Lung (tissue), 12 donors: ENCODE data around the gene RIC8B. TPM values are rescaled to one million over a fixed set of nuclear protein-coding genes. Genes with fewer than 3 reads are reported as not detected.

Experiments
- ATAC-seq: fragments of 200-7000 bp; cut with Tn5 transposase; one replicate; pipeline ENCODE4 v1.9.1; 2020; ENCODE audit warnings: moderate number of reproducible peaks; ENCODE audit not compliant: insufficient read depth, low FRiP score
- DNase-seq, 3 donors: peaks; one replicate each; pipeline ENCODE4 v3.0.0-alpha.2; 2013 to 2017
- H3K27ac ChIP-seq, 2 donors: one replicate each; pipeline ENCODE4 v1.5.1; 2013; ENCODE audit warnings: mild to moderate bottlenecking in 2 of 2, moderate library complexity in 2 of 2, control low read depth in 1 of 2, inconsistent platforms in 1 of 2, low read depth in 1 of 2, low read length in 1 of 2
- H3K27me3 ChIP-seq, 3 donors: one replicate each; pipeline ENCODE4 v1.5.1; 2013; ENCODE audit warnings: low read length in 2 of 3; ENCODE audit not compliant: control insufficient read depth in 3 of 3, insufficient read depth in 3 of 3
- H3K36me3 ChIP-seq, 4 donors: one replicate each; pipeline ENCODE4 v1.5.1; 2013; ENCODE audit warnings: low read length in 4 of 4, mild to moderate bottlenecking in 1 of 4, moderate library complexity in 1 of 4; ENCODE audit not compliant: control insufficient read depth in 4 of 4, insufficient read depth in 4 of 4
- H3K4me1 ChIP-seq, 5 donors: one replicate each; pipeline ENCODE4 v1.5.1; 2013; ENCODE audit warnings: low read length in 5 of 5, mild to moderate bottlenecking in 2 of 5, moderate library complexity in 1 of 5; ENCODE audit not compliant: control insufficient read depth in 5 of 5, insufficient read depth in 5 of 5
- H3K4me3 ChIP-seq: one replicate; pipeline ENCODE4 v1.5.1; 2013; ENCODE audit warnings: mild to moderate bottlenecking, control low read depth, moderate library complexity
- H3K9ac ChIP-seq, 2 donors: one replicate each; pipeline ENCODE4 v1.5.1; 2013; ENCODE audit warnings: low read length in 2 of 2, control low read depth in 1 of 2; ENCODE audit not compliant: insufficient read depth in 1 of 2
- H3K9me3 ChIP-seq, 4 donors: one replicate each; pipeline ENCODE4 v1.5.1; 2013; ENCODE audit warnings: low read length in 3 of 4, mild to moderate bottlenecking in 1 of 4, moderate library complexity in 1 of 4; ENCODE audit not compliant: control insufficient read depth in 4 of 4, insufficient read depth in 3 of 4
- WGBS, 2 donors: extraction: QIAGEN DNeasy Blood & Tissue Kit; methylation state at CpG; one replicate each; pipeline ENCODE4 v1.1.7; 2013; 5-methylcytosine and 5-hydroxymethylcytosine counted together
- polyA plus RNA-seq, 2 donors: library from polyadenylated mRNA; stranded (reverse); fragments of 200-250 nt; gene quantifications; one replicate each; pipeline ENCODE4 v1.2.1, GENCODE V29; 2013
- total RNA-seq, 2 donors: library from RNA; depleted of rRNA in 1 of 2; stranded (reverse); fragments of >200 nt in 1 of 2; gene quantifications; one replicate each; pipeline ENCODE4 v1.2.1, GENCODE V29; 2014 to 2021
- TF ChIP-seq, protein P1 (sequence below): IDR thresholded peaks from 2 replicates; pipeline ENCODE4 v1.5.1; 2012; ENCODE audit warnings: mild to moderate bottlenecking; ENCODE audit errors: control extremely low read depth, extremely low read depth
- donor health status: control.
- donor health status: control.
- donor health status: Bipolar disorder and iron deficiency.
- donor health status: healthy.
- donor health status: DM: yes; HTN: yes; CAD: no.

The RIC8B gene
- total and polyA plus RNA-seq, 4 donors, result 3.3 to 14.4 (median 8.2) TPM

DNA sequence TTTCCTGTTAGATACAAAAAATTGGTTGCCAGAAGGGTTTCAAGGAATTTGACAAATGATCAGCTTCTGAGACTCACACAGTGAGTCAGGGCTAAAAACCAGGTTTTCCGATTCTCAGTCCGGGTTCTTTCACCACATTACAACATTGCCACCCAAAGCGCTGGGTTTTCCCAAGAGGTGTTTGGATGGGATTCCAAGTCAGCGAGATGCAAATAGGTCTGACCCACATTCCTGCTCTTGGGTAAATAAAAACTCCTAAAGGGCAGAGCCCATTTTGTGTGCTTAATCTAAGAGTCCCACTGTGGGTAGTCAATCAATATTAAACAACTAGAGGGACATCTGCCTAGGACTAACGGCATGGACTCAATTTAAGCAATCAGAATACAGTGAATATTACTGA, 5.4 kb upstream of the RIC8B start:
- H3K4me3 ChIP-seq, result no peak overlapping the region
- WGBS, 2 donors, result 35 to 57% methylated on average over 5 of the region's 5 CpGs
- TF ChIP-seq, protein P1, sequence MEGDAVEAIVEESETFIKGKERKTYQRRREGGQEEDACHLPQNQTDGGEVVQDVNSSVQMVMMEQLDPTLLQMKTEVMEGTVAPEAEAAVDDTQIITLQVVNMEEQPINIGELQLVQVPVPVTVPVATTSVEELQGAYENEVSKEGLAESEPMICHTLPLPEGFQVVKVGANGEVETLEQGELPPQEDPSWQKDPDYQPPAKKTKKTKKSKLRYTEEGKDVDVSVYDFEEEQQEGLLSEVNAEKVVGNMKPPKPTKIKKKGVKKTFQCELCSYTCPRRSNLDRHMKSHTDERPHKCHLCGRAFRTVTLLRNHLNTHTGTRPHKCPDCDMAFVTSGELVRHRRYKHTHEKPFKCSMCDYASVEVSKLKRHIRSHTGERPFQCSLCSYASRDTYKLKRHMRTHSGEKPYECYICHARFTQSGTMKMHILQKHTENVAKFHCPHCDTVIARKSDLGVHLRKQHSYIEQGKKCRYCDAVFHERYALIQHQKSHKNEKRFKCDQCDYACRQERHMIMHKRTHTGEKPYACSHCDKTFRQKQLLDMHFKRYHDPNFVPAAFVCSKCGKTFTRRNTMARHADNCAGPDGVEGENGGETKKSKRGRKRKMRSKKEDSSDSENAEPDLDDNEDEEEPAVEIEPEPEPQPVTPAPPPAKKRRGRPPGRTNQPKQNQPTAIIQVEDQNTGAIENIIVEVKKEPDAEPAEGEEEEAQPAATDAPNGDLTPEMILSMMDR, result no peak
- H3K36me3 ChIP-seq, result no peaks in the 10 kb centered on the region
- no peaks in the 10 kb centered on the region for H3K27me3 ChIP-seq
- H3K9ac ChIP-seq, result no peak overlapping the region
- no peak overlapping the region for H3K27ac ChIP-seq
- no peak for ATAC-seq
- H3K9me3 ChIP-seq, result peaks cover 0 to 2% (median 0%) of the 10 kb centered on the region in 4 donors
- DNase-seq, result no peak
- peaks cover 0 to 9% (median 0%) of the 10 kb centered on the region in 5 donors for H3K4me1 ChIP-seq

DNA sequence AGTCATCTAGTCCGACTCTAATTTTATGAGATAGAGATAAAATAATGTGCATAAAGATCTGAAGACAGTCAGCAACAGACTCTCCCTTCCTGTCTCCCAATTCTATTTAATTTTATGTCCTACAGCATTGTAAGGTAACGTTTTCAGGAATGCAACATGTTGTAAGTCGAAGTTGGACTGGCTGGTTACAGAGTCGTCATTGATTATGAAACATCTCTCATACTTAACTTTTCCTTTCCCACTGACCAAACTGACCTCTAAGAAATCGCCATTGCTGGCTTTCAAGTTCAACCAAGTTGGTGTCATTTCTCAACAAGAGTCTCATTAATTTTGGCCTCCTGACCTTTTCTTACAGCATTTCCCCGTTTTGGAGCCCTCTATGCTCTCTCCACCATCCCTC, 4.9 kb upstream of the RIC8B start:
- H3K9me3 ChIP-seq, result no peaks in the 10 kb centered on the region
- no peak overlapping the region for H3K9ac ChIP-seq
- DNase-seq (no peak), ATAC-seq (no peak)
- peaks cover 0 to 9% (median 0%) of the 10 kb centered on the region in 5 donors for H3K4me1 ChIP-seq
- H3K27me3 ChIP-seq, result no peaks in the 10 kb centered on the region
- no peak overlapping the region for H3K4me3 ChIP-seq
- H3K27ac ChIP-seq, result no peak overlapping the region
- peaks cover 0 to 4% (median 0%) of the 10 kb centered on the region in 4 donors for H3K36me3 ChIP-seq
- TF ChIP-seq, protein P1, result no peak
- WGBS, 2 donors, result 48 to 62% methylated on average over 6 of the region's 6 CpGs

DNA sequence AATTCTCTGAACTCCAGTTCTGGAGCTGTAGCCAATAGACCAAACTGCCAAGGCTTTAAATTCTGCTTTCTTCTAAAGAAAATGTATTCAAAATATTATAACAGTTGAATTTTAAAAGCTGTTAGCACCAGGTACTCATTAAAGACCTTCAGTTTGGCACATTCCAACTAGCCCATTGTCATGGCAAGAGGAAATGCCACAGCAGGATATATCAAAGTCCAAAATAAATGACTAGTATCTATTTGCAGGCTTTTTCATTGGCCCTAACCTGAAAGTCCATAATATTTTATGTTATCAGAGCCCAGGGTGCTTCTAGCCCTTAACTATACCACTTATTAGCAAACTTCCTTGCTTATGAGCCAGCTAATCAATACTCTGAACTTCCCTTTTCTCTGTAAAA, 3.1 kb upstream of the RIC8B start:
- Histone ChIP-seq H3K4me3 (no peak overlapping the region), H3K27ac (no peak overlapping the region), H3K27me3 (no peaks in the 10 kb centered on the region), H3K9me3 (no peaks in the 10 kb centered on the region), H3K36me3 (peaks cover 0 to 6% (median 0%) of the 10 kb centered on the region in 4 donors), H3K4me1 (peaks cover 0 to 23% (median 10%) of the 10 kb centered on the region in 5 donors), H3K9ac (no peak overlapping the region)
- DNase-seq, result no peak
- TF ChIP-seq, protein P1, result no peak
- ATAC-seq, result no peak
